ENCODE measurements around the gene NPIPA5.
"Not testable (repeated sequence)": the region's sequence is repeated elsewhere in the genome, so short reads cannot be mapped to it uniquely, and the experiment has no call there.

Gene NPIPA5

DNA sequence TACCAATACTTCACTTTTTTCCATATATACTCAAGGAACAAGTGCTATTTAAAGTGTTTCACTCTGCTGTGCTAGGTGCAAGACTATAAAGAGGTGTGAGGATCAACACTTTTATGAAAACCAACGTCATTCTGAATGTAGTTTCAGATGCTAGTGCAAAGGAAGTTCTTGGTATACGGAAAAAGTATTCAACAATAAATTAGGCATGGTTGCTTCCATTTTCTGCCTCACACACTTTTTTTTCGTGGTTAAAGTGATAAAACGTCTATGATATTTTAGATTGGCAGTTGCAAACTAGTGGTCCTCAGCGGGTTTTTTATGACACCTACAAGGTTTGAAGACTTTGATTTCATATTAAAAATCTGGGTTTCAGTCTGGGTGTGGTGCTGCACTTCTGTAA lies 11.8 kb upstream of the NPIPA5 start:
- DNase-seq (ENCODE audit: low spot score), result not testable (repeated sequence)

DNA sequence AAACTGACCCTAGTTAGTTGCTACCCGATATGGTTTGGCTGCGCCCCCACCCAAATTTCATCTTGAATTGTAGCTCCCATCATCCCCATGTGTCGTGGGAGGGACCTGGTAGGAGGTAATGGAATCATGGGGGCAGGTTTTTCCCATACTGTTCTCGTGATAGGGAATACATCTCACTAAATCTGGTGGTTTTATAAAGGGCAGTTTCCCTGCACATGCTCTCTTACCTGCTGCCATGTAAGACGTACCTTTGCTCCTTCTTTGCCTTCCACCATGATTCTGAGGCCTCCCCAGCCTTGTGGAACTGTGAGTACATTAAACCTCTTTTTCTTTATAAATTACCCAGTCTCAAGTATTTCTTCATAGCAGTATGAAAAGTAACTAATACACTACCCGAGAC lies 10.0 kb upstream of the NPIPA5 start:
- not testable (repeated sequence) for DNase-seq (ENCODE audit: low spot score)

DNA sequence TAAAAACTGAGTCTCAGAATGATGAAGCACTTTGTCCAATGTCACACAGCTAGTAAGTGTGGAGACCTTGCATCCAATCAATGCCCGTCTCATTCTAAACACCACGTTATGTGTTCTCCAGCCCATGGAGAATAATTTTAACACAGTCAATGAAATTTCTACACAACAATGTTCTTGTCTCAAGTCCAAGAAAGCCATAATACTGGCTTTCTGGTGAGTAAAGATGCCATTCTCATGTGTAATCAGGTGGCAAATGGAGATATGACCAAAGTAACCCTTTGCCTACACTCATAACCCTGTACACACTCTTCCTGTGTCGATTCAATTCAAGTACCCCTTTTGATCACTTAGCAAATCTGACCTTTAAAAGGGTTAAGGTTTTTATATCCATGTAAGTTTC lies 4.7 kb upstream of the NPIPA5 start:
- not testable (repeated sequence) for DNase-seq (ENCODE audit: low spot score)

DNA sequence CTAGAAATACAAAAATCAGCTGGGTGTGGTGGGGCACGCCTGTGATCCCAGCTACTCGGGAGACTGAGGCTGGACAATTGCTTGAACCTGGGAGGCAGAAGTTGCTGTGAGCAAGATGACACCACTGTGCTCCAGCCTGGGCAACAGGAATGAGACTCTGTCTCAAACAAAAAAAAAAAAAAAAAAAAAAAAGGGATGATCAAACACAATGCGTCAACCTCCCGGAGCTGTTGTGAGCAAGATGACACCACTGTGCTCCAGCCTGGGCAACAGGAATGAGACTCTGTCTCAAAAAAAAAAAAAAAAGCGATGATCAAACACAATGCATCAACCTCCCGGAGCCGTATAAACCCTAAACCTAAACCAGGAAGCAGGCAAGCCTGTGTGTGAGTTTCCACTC lies 20.6 kb downstream of the NPIPA5 start:
- DNase-seq (ENCODE audit: low spot score), result not testable (repeated sequence)

DNA sequence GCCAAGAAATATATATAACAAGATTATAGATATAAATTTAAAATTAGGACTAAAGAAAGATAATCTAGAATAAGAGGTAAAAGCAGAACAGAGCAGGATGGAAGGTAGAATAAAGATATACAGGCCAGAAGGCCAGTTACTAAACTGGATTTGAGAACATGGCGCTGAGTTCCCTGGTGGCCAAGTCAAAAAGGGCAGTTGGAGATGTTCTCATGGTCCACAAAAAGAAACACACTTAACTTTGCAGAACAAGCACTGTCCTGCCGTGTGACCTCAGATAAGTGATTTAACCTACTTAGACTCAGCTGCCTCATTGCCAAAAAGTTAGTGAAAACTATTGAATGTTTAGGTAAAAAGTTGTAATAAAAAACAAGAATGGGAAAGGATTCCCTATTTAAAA lies 23.2 kb downstream of the NPIPA5 start:
- DNase-seq (ENCODE audit: low spot score), result not testable (repeated sequence)

DNA sequence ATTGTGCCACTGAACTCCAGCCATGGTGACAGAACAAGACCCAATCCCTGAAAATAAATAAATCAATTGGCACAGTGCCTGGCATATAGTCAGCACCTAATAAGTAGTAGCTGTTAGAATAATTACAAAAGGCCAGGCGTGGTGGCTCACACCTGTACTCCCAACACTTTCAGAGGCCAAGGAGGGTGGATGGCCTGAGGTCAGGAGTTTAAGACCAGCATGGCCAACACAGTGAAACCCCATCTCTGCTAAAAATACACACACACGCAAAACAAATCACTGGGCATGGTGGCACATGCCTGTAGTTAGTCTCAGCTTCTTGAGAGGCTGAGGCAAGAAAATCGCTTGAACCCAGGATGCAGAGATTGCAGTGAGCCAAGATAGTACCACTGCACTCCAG lies 25.2 kb downstream of the NPIPA5 start:
- not testable (repeated sequence) for DNase-seq (ENCODE audit: low spot score)

DNA sequence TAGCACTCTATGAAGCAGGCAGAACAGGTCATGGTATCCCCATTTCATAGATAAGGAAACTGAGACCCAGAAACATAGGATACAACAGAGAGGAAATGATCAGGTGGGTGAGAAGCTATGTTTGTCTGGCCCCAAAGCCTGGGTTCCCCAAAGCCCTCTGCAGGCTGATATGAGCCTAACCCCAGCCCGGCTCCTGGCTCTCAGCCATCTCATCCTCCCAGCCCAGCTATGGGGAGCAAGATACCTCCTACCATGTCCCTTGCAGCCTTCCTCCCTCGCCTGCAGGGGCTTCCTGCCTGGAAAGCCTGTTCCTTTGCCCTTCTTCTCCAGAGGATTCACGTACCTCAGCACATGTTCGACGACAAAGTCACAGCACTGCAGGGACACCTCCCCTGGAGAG lies 26.3 kb downstream of the NPIPA5 start:
- DNase-seq (ENCODE audit: low spot score), result not testable (repeated sequence)

DNA sequence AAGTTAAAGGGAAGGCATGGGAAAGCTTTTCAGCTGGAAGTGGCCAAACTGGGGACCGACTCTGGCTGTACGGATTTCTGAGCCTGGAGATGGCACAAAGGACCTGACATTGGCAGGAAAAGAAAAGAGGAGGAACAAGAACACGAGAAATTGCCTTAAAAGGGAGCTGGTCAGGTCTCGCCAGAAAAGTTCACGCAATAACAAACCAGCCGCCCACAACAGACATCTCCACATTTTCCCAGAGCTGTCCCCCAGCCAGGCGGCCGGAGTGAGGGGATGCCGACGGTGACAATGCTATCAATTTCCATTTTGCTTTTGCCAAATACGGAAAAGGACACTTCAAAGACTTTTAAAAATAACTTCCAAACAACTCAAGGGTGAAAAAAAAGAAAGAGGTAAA lies 26.8 kb downstream of the NPIPA5 start:
- DNase-seq (ENCODE audit: low spot score), result not testable (repeated sequence)

DNA sequence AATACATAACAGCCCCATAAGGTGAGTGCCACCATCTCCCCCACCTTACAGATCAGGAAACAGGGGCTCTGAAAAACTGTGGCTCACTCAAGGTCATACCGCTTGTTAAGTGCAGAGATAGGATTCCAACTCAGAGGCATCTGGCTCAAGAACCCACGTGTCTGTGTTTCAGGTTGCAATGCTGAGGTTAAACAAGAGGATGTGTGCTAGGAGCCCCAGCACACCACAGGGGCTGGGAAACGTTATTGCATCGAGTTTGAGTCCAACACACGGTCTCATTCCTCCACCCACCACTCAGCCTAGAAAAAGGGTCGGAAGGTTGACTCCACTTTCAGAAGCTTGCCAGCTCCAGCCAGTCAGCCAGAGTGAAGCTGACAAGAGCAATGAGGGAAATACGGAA lies 29.4 kb downstream of the NPIPA5 start:
- DNase-seq (ENCODE audit: low spot score), result not testable (repeated sequence)

DNA sequence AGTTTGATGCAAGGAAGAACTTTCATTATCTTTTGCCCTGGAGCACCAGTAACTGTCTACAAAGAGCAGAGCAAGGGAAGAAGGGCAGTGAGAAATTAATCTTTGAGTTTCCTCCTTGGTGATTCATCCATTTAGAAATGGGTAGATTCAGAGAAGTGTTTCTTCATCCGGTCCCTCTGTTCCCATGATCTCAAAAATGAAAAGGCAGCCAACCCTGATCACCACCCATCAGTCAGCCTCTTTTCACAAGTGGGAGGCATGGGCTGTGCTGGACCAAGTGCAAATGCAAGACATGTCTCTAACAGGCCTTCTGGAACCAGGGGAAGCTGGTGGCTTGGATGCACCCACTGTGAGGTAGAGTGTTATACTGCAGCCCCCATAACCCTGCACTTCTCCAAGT lies 35.8 kb downstream of the NPIPA5 start:
- DNase-seq (ENCODE audit: low spot score), result not testable (repeated sequence)

DNA sequence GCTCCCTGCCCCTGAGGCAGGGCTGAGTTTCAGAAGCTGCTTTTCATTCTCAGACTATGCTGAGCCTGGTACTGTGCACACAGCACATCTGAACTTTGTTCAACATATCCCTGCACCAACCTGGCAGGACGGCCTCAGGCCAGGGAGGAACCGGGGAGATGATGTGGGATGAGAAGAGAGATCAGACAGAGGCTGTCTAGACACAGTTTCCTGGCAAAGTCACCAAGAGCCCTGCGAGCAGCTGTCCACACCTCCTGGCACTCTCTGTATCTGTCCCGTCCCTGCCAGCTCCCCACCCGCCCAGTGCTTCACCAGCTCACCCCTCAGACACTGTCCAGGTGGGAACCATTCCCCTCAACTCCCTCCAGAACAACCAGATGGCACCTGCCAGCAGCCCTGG lies 39.1 kb downstream of the NPIPA5 start:
- not testable (repeated sequence) for DNase-seq (ENCODE audit: low spot score)

DNA sequence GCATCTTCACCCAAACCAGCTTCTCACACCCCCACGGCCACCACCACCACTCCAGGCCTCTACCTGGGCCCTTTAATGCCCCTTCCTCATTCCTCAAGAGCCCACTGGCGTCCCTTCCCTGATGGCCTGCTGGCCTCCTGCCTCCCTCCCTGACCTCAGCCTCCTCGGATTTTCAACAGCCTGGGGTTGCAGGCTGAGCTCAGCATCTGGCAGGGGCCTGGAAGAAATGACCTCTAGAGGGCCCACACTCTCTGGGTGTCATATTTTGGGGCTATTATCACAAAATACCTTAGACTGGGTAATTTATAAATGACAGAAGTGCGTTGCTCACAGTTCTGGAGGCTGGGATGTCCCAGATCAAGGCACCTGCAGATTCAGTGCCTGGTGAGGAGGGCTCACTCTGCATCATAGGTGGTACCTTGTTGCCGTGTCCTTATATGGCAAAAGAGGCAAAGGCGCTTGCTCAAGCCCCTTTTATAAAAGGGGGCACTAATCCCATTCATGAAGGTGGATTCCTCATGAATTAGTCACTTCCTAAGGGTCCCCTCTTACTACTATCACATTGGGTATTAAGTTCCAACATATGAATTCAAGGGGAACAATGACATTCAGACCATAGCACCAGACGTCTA lies 40.0 kb downstream of the NPIPA5 start:
- DNase-seq (ENCODE audit: low spot score), result not testable (repeated sequence)

DNA sequence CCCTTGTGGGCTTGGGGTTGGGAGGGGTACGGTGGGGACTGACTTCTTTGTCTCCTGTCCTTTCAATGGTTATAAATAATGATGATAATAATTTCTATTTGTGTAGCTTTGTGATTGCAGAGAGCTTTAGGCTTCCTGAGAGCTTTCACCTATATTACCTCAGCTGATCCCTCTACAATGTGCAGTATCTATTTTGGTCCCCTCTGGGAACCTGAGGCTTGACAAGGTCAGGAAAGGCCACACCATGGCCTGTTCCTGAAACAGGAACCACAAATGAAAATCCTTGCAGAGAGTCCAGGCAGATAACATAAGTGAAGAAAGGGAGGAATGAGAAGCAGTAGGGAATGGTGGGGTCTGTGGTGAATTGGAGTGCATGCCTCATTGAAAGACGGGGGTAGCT lies 42.5 kb downstream of the NPIPA5 start:
- DNase-seq (ENCODE audit: low spot score), result not testable (repeated sequence)

DNA sequence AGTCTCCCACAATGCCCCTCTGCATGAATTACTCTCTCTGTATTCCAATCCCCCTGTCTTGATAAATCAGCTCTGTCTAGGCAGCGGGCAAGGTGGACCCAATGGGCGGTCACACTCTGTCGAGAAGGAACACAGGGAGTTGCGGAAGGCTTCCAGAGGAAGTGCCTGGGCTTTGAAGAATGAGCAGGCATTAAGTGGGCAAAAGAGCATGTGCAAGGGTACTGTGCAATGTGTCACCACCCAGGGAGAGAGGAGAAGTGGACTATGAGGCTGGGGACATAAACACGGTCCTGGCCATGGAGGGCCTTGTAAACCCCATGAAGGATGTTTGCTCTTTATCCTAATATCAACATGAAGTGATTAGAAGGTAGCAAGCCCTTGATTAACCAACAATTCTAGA lies 44.1 kb downstream of the NPIPA5 start:
- DNase-seq (ENCODE audit: low spot score), result not testable (repeated sequence)

DNA sequence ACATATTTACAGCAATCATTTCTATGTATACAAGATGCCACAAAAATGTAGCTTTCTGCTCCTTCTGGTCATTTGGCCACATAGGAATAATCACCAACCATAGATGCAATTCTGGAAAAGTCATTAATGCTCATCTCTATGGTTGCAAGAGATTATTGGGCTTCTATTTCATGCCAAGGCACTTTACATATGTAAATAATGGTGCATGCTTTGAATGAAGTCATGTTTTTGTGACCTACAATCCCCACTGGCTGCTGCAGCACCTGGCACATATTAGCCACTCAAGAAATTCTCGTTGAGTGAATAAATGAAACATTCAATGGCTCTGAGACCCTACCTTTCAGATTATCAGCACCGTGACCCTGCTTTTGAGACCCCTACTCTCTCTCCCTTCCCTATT lies 47.1 kb downstream of the NPIPA5 start:
- DNase-seq (ENCODE audit: low spot score), result not testable (repeated sequence)

DNA sequence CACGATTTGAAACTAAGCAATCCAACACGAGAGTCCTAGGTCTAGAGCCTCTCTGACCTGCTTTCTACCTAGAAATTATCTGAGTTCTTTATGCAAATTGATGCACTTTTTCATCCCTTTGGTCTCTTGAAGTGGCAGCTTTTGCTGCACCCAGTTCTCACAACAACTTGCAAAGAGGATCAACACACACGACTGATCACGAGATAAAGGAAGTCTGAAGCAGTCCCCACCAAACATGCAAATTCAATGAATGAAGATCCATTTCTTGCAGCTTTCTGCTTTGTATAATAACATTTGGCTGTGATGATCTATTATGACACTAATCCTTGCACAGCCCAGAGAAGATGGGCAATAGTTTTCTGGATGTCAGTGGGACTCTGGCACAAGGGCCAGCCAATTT lies 53.1 kb downstream of the NPIPA5 start:
- not testable (repeated sequence) for DNase-seq (ENCODE audit: low spot score)

DNA sequence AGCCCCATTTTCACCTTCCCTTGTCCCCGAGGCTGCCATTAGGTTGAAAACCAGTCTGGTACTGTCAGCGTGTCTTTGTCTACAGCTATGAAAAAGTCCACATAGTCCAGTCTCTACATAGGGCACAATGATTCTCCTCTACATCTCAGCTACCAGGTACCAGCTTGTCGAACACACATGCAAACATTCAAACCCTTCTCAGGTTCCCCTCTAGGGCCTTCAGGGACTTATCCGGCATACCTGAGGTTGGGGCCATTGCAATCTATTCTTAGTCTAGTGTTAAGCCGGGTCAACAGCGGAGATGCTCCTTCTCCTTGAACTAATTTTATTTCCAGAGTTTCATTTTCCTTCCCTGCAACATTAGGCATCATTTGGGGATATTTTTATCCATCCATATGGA lies 54.7 kb downstream of the NPIPA5 start:
- not testable (repeated sequence) for DNase-seq (ENCODE audit: low spot score)

DNA sequence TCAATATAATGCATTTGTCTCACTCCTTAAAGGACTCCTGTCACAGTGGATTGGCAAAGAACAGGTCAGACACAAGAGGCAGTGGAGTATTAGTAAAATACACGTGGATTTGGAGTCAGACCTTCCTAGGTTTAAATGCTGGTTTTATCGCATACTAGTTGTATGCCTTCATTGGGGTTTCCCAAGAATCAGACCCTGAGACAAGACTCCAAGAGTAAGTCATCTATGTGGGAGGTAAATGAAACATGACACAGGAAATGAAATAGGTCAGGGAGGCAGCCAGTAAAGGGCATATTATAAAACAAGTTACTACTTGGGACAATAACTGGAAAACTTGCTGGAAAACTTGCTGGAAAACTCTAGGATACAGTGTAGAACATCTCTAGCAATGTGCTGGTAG lies 56.9 kb downstream of the NPIPA5 start:
- DNase-seq (ENCODE audit: low spot score), result not testable (repeated sequence)

DNA sequence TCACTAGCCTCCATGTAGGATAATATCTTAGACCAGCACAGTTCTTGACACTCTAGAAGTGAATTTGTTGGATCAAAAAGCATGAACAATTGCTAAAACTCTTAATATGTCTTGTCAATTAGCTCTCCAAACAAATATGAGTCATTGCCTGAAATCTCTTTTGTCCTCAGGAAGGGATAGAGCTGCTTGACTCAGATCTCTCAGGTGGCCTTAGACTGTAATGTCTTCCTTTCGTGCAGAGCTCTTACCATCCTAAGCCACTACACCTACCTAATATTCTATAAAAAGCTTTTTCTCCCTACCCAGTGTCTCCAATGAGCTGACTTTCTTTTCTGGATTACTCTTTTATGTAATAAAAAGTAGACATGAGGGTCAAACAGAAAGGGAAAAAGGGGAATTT lies 63.5 kb downstream of the NPIPA5 start:
- DNase-seq (ENCODE audit: low spot score), result not testable (repeated sequence)
